Suppressor macrophage treated with lipopolysaccharide for 4 hours (primary cell): ENCODE results near the gene SYK.
A peak's percentile ranks its signal among the peaks of the same experiment; 100 is the strongest.

Source experiments
- DNase-seq: peaks from one replicate; pipeline ENCODE4 v3.0.0-alpha.2; 2020

The SYK gene

GRCh38 chr9:90826326-90827020, 24.9 kb downstream of the SYK start:
- no peak for DNase-seq

DNA sequence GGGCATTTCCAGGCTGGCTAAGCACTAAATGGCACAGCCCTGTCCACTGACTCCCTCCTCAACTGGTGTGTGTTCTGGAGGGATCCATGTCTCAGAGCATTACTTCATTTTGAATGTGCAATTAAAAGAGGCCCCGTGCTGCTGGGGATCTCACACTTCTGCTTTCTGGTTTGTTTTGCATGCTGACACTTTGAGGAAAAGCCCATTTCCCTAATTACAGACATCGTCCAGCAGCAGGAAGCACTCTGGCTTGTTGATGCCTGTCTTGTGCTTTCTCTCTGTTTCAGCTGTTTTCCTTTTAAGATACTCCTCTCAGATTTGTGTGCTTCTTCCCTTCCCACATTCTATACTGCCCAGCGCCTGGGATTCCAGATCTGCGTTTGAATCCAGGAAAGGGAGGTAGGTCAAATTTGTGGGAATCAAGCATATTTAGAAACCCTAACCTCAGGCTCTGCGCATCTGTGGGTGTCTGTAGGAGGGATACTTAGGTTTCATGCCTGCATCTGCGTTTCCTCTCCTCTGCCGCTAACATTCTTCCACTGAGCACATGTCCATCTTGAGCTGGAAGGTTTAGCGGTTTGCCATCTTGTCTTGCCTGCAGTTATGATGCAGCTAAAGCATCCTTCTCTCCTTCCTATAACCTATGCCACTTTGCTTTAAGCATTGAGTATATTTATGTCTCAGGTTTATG, 25.7 kb downstream of the SYK start:
- peak; percentile 90 for DNase-seq

- DNase-seq, result no peak
Observed at GRCh38 chr9:90830051-90830450, 28.4 kb downstream of the SYK start.

GRCh38 chr9:90830977-90831376, 29.4 kb downstream of the SYK start:
- DNase-seq, result no peak

GRCh38 chr9:90832261-90832660, 30.6 kb downstream of the SYK start:
- no peak for DNase-seq

GRCh38 chr9:90834828-90835595, 33.4 kb downstream of the SYK start:
- DNase-seq, result no peak

DNA sequence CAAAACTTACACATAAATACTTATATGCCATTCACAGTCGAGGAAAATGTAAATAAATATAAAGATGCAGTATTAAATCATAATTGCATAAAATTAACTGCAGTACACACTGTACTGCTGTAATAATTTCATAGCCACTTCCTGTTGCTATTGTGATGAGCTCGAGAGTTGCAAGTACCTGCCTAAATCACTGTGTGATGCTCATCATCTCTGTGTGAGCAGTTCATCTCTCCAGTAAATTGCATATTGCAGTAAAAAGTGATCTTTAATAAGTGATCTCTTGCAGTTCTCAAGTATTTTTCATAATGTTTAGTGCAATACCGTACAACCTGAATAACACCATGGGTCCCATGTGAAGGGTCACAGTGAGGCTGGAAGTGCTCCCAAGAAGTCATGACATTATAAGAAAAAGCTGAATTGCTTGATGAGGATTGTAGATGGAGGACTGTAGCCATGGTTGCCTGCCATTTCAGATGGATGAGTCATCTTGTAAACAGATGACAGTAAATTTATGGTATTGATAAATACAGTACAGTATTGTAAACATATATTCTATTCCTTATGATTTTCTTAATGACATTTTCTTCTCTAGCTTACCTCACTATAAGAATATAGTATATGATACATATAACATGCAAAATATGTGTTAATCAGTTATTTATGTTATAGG, 34.9 kb downstream of the SYK start:
- no peak for DNase-seq

GRCh38 chr9:90838098-90838497, 36.5 kb downstream of the SYK start:
- no peak for DNase-seq

DNA sequence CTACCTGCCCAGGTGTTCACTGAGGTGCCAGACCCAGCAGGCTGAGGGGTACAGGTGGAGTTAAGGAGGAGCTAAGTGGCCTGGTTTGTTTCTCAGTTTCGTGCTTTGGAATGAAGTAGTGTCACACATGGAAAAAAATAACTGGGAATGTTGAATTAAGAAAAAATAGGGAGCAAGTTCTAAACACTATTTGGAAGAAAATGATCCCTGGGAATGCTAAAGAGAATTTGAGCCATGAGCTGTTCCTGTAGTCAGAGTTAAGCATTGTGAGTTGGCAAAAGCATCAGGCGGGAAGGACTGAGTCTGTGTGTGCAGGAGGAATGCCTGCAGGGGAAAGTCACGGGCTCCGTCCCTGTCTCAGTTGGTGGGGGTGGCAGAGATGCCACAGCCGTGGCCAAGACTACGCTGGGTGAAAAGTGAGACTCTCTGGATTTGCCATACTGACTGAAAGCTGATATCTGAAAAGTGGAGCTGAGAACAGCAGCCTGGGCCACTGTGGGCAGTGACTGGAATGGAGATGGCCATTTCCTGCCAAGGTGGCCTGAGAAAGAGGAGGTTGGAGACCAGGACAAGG, 37.0 kb downstream of the SYK start:
- DNase-seq, result no peak

DNA sequence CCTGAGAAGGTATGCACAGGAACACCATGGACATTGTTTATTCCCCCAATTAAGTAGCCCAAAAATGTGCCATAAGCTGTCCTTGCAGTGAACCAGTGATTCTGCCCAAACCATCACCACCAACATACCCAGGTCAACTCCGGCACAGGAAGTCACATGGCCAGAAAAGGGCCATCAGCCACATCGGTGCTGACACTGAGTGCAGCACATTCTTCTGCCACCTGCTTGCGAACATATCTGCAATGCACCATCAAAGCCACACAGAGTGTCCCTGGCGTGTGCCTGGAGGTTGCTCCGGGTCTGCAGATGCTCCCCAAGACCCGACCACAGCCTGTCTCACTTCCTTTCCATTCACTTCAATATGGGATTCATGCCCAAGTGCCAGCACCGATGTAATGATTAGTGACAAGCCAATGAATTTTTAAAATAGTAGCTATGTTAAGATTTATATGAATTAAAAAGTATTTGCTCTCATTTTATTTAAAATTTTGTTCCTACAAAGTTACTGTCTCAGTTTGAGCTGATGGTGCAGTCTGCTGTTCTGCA, 37.6 kb downstream of the SYK start:
- no peak for DNase-seq

GRCh38 chr9:90840696-90841095, 39.1 kb downstream of the SYK start:
- no peak for DNase-seq

DNA sequence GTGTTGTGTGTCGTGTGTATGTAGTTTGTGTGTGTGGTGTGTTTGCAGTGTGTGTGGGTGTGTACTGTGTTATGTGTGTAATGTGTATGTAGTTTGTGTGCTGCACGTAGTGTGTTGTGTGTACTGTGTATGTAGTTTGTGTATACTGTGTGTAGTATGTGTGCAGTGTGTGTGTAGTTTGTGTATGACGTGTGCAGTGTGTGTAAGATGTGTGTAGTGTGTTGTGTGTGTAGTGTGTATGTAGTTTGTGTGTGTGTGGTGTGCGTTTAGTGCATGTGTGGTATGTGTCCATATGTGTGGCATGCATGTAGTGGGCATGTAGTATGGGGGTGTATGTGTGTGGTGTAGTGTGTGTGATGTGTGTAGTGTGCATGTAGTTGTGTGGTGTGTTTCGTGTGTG, 39.6 kb downstream of the SYK start:
- no peak for DNase-seq

GRCh38 chr9:90841615-90842014, 40.0 kb downstream of the SYK start:
- DNase-seq, result no peak

DNA sequence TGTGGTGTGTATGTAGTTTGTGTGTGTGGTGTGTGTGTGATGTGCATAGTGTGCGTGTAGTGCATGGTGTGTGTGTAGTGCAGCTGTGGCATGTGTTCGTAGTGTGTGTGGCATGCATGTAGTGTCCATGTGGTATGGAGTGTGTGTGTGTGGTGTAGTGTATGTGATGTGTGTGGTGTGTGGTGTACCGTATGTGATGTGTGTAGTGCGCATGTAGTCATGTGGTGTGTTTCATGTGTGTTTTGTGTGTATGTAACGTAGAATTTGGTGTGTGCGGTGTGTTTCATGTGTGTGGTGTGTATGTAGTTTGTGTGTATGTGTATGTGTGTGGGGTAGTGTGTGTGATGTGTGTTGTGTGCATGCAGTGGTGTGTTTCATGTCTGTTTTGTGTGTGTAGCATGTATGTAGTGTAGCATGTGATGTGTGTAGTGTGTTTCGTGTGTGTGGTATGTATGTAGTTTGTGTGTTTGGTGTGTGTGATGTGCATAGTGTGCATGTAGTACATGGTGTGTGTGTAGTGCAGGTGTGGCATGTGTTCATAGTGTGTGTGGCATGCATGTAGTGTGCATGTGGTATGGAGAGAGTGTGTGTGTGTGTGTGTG, 40.7 kb downstream of the SYK start:
- no peak for DNase-seq

GRCh38 chr9:90842996-90843395, 41.4 kb downstream of the SYK start:
- DNase-seq, result peak; percentile 54

DNA sequence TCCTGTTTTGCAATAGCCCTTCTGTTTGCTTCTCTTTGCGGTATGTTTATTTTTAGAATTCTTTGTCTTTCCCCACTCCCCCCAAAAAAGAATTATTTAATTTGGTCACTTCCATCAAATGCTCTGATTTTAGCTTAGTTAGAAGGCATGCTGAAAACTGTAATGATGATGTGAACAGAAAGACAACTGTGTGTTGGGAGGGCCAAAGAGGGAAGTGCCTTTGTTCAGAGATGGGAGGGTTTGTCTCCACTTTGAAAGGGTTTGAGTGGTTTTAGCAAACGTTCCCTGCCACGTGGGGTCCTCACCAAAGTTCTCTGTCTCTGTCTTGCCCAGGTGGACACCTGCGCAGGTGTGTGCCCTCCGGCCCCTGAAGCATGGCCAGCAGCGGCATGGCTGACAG, 41.9 kb downstream of the SYK start:
- no peak for DNase-seq

GRCh38 chr9:90844326-90844725, 42.7 kb downstream of the SYK start:
- DNase-seq, result no peak

GRCh38 chr9:90846770-90847419, 45.3 kb downstream of the SYK start:
- no peak for DNase-seq

GRCh38 chr9:90847971-90848370, 46.4 kb downstream of the SYK start:
- DNase-seq, result no peak

DNA sequence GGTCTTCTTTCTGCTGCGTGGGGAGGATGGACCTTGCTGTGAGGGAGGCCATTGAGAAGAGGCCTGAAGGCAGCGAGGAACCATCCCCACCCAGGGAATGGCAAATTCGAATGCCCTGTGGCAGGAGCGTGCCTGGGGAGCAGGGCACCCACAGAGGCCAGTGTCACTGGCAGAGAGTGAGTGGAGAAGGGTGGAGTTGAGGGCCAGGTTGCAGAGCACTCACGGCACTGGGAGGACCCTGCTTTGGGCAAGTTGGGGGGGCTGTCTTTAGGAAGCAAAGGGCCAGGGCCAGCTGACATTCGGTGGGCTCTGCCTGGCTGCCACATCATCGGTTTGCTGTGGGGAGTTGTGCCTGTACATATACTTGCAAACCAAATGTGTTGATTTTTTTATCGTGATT, 47.2 kb downstream of the SYK start:
- no peak for DNase-seq

GRCh38 chr9:90851444-90851843, 49.8 kb downstream of the SYK start:
- no peak for DNase-seq

DNA sequence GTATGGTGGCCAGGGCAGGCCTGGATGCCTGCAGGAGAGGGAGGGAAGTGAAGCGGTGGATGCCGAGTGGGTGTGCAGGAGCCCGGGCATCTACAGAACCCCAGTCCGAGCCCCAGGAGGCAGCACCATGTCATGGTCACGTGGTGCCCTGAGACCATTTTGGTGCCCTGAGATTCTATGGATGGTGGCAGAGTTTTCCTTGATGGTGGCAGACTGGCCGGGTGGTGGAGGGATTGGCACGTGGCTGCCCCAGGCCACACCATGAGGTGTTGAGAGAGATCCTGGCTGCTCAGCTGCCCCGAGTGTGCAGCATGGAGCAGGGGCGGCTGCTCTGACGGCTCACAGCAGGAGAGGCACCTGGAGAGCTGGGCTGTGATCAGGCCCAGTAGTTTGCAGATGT, 52.3 kb downstream of the SYK start:
- no peak for DNase-seq
